ENCODE measurements around the gene STAT3.
"Not testable (repeated sequence)": the region's sequence is repeated elsewhere in the genome, so short reads cannot be mapped to it uniquely, and the experiment has no call there.

Gene STAT3

DNA sequence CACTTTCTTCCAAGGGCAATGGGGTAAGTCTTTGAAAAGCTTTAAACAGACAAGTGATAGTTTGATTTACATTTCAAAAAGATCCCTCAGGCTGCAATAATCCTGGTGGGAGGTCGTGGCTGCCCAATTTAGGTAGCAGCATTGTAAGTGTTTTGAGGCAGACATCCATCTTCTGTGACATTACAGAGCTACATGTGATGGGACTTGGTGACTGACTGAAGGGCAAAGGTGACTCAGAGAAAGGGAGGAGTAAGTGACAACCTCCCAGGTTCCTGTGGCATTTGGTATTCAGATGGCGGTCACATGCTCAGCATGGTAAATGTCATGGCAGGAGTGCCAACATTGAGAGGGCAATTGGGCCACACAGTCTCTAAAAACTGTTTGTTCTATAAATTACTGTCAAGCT lies 26.5 kb downstream of the STAT3 start:
- H3K27ac Mint-ChIP-seq, result peak overlapping the region; percentile 36
- no peaks in the 10 kb centered on the region for H3K27me3 Mint-ChIP-seq (ENCODE audit: low read depth)
- H3K4me3 Mint-ChIP-seq, result no peak overlapping the region
- H3K9me3 Mint-ChIP-seq, result no peaks in the 10 kb centered on the region
- peaks cover 23% of the 10 kb centered on the region for H3K36me3 Mint-ChIP-seq (ENCODE audit: low read depth)
- peaks cover 53% of the 10 kb centered on the region for H3K4me1 Mint-ChIP-seq (ENCODE audit: low read depth)
- DNase-seq (ENCODE audit: low spot score), result peak; percentile 60

GRCh38 chr17:42360388-42360787 lies 27.9 kb downstream of the STAT3 start:
- not testable (repeated sequence) for H3K4me3 Mint-ChIP-seq; H3K27ac Mint-ChIP-seq; DNase-seq (ENCODE audit: low spot score); H3K9me3 Mint-ChIP-seq; H3K27me3 Mint-ChIP-seq (ENCODE audit: low read depth)
- peaks cover 25% of the 10 kb centered on the region for H3K36me3 Mint-ChIP-seq (ENCODE audit: low read depth)
- peaks cover 52% of the 10 kb centered on the region for H3K4me1 Mint-ChIP-seq (ENCODE audit: low read depth)

- Mint-ChIP-seq H3K4me1 (ENCODE audit: low read depth) (peaks cover 48% of the 10 kb centered on the region), H3K4me3 (no peak overlapping the region), H3K36me3 (ENCODE audit: low read depth) (peaks cover 22% of the 10 kb centered on the region), H3K27me3 (ENCODE audit: low read depth) (no peaks in the 10 kb centered on the region), H3K9me3 (no peaks in the 10 kb centered on the region), H3K27ac (no peak overlapping the region)
- DNase-seq (ENCODE audit: low spot score), result no peak
Measured at GRCh38 chr17:42359133-42359532, 29.1 kb downstream of the STAT3 start.

GRCh38 chr17:42358434-42358833 lies 29.8 kb downstream of the STAT3 start:
- H3K4me1 Mint-ChIP-seq (ENCODE audit: low read depth), result peaks cover 44% of the 10 kb centered on the region
- no peak for DNase-seq (ENCODE audit: low spot score)
- peak overlapping the region; percentile 21 for H3K27ac Mint-ChIP-seq
- no peaks in the 10 kb centered on the region for H3K9me3 Mint-ChIP-seq
- H3K27me3 Mint-ChIP-seq (ENCODE audit: low read depth), result no peaks in the 10 kb centered on the region
- H3K4me3 Mint-ChIP-seq, result no peak overlapping the region
- peaks cover 21% of the 10 kb centered on the region for H3K36me3 Mint-ChIP-seq (ENCODE audit: low read depth)

- Mint-ChIP-seq H3K4me1 (ENCODE audit: low read depth) (peaks cover 27% of the 10 kb centered on the region), H3K4me3 (no peak overlapping the region), H3K9me3 (no peaks in the 10 kb centered on the region), H3K27ac (peak overlapping the region; percentile 31), H3K27me3 (ENCODE audit: low read depth) (no peaks in the 10 kb centered on the region), H3K36me3 (ENCODE audit: low read depth) (peaks cover 10% of the 10 kb centered on the region)
- DNase-seq (ENCODE audit: low spot score), result no peak
Measured at GRCh38 chr17:42354956-42355843, 33.0 kb downstream of the STAT3 start.

DNA sequence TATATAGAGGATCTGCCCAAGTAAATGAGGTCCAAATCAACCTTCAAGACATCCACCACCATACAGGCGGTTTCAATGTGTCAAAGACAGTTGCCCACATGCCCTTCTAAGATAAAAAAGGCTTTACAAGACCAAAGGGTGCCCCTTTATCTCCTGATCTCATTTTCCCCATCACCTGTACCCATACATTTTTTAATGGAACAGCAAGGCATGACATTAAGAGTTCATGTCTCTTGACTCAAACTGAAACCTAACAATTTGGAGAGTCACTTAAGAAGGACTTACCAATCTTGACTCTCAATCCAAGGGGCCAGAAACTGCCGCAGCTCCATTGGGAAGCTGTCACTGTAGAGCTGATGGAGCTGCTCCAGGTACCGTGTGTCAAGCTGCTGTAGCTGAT lies 40.1 kb downstream of the STAT3 start:
- Mint-ChIP-seq H3K4me1 (ENCODE audit: low read depth) (peaks cover 22% of the 10 kb centered on the region), H3K36me3 (ENCODE audit: low read depth) (peaks cover 30% of the 10 kb centered on the region), H3K27me3 (ENCODE audit: low read depth) (no peaks in the 10 kb centered on the region), H3K9me3 (no peaks in the 10 kb centered on the region), H3K4me3 (no peak overlapping the region), H3K27ac (peak overlapping the region; percentile 7)
- no peak for DNase-seq (ENCODE audit: low spot score)

- Mint-ChIP-seq H3K9me3 (no peaks in the 10 kb centered on the region), H3K4me3 (no peak overlapping the region), H3K27ac (no peak overlapping the region), H3K36me3 (ENCODE audit: low read depth) (peaks cover 33% of the 10 kb centered on the region), H3K4me1 (ENCODE audit: low read depth) (peaks cover 26% of the 10 kb centered on the region), H3K27me3 (ENCODE audit: low read depth) (no peaks in the 10 kb centered on the region)
- no peak for DNase-seq (ENCODE audit: low spot score)
Measured at GRCh38 chr17:42347606-42348005, 40.6 kb downstream of the STAT3 start.

GRCh38 chr17:42347198-42347597 lies 41.0 kb downstream of the STAT3 start:
- Mint-ChIP-seq H3K27me3 (ENCODE audit: low read depth) (no peaks in the 10 kb centered on the region), H3K9me3 (no peaks in the 10 kb centered on the region), H3K36me3 (ENCODE audit: low read depth) (peaks cover 37% of the 10 kb centered on the region), H3K4me1 (ENCODE audit: low read depth) (peaks cover 29% of the 10 kb centered on the region), H3K27ac (no peak overlapping the region), H3K4me3 (no peak overlapping the region)
- no peak for DNase-seq (ENCODE audit: low spot score)

GRCh38 chr17:42346481-42346880 lies 41.8 kb downstream of the STAT3 start:
- Mint-ChIP-seq H3K4me3 (no peak overlapping the region), H3K36me3 (ENCODE audit: low read depth) (peaks cover 37% of the 10 kb centered on the region), H3K9me3 (no peaks in the 10 kb centered on the region), H3K4me1 (ENCODE audit: low read depth) (peaks cover 34% of the 10 kb centered on the region), H3K27me3 (ENCODE audit: low read depth) (no peaks in the 10 kb centered on the region), H3K27ac (no peak overlapping the region)
- DNase-seq (ENCODE audit: low spot score), result no peak

DNA sequence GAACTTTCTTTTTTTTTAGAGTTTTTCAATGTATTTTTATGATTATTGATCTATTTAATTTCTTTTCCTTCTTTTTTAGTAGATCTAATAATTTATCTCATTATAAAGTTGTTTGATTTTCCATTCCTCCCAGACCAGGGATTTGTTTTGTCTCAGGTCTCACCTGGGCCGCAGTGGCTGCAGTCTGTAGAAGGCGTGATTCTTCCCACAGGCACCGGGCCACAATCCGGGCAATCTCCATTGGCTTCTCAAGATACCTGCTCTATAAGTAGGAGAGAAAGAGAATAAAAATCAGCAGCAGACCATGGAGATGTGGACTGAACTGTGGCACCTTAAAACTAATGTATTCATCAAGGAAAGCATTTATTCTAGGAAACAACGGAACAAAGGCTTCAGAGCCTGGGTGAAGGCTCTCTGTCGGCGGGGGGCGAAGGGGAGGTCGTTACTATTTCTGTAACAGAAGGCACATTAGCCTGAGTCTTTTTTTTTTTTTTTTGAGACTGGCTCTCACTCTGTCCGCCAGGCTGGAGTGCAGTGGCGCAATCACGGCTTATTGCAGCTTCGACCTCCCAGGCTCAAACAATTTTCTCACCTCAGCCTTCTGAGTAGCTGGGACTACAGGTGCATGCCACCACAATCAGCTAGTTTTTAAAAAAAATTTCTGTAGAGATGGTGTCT lies 42.7 kb downstream of the STAT3 start:
- Mint-ChIP-seq H3K4me3 (no peak overlapping the region), H3K9me3 (no peaks in the 10 kb centered on the region), H3K27me3 (ENCODE audit: low read depth) (no peaks in the 10 kb centered on the region), H3K36me3 (ENCODE audit: low read depth) (peaks cover 46% of the 10 kb centered on the region), H3K4me1 (ENCODE audit: low read depth) (peaks cover 43% of the 10 kb centered on the region), H3K27ac (no peak overlapping the region)
- no peak for DNase-seq (ENCODE audit: low spot score)

DNA sequence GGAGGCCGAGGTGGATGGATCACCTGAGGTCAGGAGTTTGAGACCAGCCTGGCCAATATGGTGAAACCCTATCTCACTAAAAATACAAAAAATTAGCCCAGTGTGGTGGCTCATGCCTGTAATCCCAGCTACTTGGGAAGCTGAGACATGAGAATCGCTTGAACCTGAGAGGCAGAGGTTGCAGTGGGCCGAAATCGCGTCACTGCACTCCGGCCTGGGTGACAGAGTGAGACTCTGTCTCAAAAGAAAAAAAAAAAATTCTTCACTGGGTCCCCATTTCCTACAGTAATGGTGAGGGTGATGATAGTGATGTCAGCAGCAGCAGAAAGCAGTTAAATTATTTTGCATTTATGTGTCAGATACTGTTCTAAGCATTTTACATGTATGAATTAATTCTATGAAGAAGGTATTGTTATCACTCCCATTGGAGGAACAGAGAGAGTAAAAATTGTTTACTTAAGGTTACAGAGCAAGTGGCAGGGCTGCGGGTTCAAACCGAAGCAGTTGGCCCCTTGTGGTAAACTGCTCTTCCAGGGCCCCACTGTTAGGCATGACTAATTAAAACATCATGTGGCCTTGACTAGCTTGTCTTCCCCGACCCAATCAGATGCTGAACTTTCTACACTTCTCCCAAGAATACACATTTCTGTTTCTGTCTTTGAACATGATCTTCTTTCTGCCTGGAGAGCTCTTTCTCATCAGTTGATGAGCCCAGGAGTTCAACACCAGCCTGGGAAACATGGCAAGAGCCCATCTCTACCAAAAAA lies 45.8 kb downstream of the STAT3 start:
- Mint-ChIP-seq H3K4me3 (peak overlapping the region; percentile 63), H3K27ac (peak overlapping the region; percentile 86), H3K27me3 (ENCODE audit: low read depth) (no peaks in the 10 kb centered on the region), H3K4me1 (ENCODE audit: low read depth) (peaks cover 50% of the 10 kb centered on the region), H3K36me3 (ENCODE audit: low read depth) (peaks cover 49% of the 10 kb centered on the region), H3K9me3 (no peaks in the 10 kb centered on the region)
- DNase-seq (ENCODE audit: low spot score), result peak; percentile 76

DNA sequence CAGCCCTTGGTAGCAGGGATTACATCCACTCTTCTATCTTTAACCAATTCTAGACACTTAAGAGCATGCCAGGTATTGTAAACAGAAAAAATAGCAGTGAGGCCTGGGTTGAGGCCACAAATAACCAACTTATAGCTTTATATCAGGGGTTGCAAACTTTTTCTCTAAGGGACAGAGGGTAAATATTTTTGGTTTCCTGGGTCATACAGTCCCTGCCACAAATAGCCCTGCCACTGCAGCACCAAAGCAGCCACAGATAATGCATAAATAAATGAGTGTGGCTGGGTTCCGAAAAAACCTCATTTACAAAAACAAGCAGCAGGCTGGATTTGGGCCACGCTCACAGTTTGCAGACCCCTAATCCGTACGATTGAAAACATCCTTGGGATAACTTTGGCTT lies 46.7 kb downstream of the STAT3 start:
- peaks cover 53% of the 10 kb centered on the region for H3K4me1 Mint-ChIP-seq (ENCODE audit: low read depth)
- H3K4me3 Mint-ChIP-seq, result peak overlapping the region; percentile 53
- H3K36me3 Mint-ChIP-seq (ENCODE audit: low read depth), result peaks cover 53% of the 10 kb centered on the region
- no peak for DNase-seq (ENCODE audit: low spot score)
- H3K27me3 Mint-ChIP-seq (ENCODE audit: low read depth), result no peaks in the 10 kb centered on the region
- peak overlapping the region; percentile 86 for H3K27ac Mint-ChIP-seq
- H3K9me3 Mint-ChIP-seq, result no peaks in the 10 kb centered on the region

DNA sequence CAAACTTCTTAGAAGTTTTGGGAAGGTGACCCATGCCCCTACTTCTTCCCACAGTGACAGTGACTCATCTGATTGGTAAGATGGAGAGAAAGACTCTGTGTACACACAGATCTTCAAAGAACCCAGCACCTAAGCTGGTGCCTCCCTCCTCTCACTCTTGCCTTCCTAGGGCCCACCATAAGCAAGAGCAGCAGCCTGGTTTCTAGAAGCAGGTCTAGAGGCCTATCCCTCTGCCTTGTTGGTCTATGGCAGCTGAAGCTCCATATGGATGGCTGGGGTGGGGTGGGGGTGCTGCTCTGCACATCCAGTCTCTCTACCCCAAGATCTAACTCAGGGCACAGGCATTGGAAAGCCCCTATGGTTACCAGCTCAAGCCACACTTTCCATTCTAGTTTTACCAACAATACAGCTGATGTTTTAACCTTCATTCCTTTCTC lies 47.5 kb downstream of the STAT3 start:
- peak overlapping the region; percentile 53 for H3K4me3 Mint-ChIP-seq
- H3K9me3 Mint-ChIP-seq, result no peaks in the 10 kb centered on the region
- no peaks in the 10 kb centered on the region for H3K27me3 Mint-ChIP-seq (ENCODE audit: low read depth)
- peaks cover 52% of the 10 kb centered on the region for H3K36me3 Mint-ChIP-seq (ENCODE audit: low read depth)
- H3K4me1 Mint-ChIP-seq (ENCODE audit: low read depth), result peaks cover 57% of the 10 kb centered on the region
- DNase-seq (ENCODE audit: low spot score), result peak; percentile 65
- peak overlapping the region; percentile 86 for H3K27ac Mint-ChIP-seq

- Mint-ChIP-seq H3K4me1 (ENCODE audit: low read depth) (peaks cover 68% of the 10 kb centered on the region), H3K27me3 (ENCODE audit: low read depth) (no peaks in the 10 kb centered on the region), H3K4me3 (peak overlapping the region; percentile 71), H3K36me3 (ENCODE audit: low read depth) (peaks cover 56% of the 10 kb centered on the region), H3K9me3 (no peaks in the 10 kb centered on the region), H3K27ac (peak overlapping the region; percentile 84)
- DNase-seq (ENCODE audit: low spot score), result no peak
Measured at GRCh38 chr17:42339221-42339620, 49.0 kb downstream of the STAT3 start.
